ENCODE data around the gene SLC38A3.

Gene SLC38A3

GRCh38 chr3:50230104-50230793 is 25.2 kb downstream of the SLC38A3 start:
- no peak for DNase-seq (ENCODE audit: low read depth)
- no peak overlapping the region for H3K4me3 ChIP-seq (ENCODE audit: control insufficient read depth, low read depth, low read length)
- TF ChIP-seq CTCF (conservative IDR thresholded peaks at IDR 0.05; ENCODE audit: control insufficient read depth, insufficient read depth, low read depth, low read length): no peak

GRCh38 chr3:50230794-50231125 is 25.7 kb downstream of the SLC38A3 start:
- H3K4me3 ChIP-seq (ENCODE audit: control insufficient read depth, low read depth, low read length): no peak overlapping the region
- DNase-seq (ENCODE audit: low read depth): peak; percentile 51
- TF ChIP-seq CTCF (conservative IDR thresholded peaks at IDR 0.05; ENCODE audit: control insufficient read depth, insufficient read depth, low read depth, low read length): no peak

GRCh38 chr3:50231581-50231980 is 26.5 kb downstream of the SLC38A3 start:
- no peak for DNase-seq (ENCODE audit: low read depth)
- H3K4me3 ChIP-seq (ENCODE audit: control insufficient read depth, low read depth, low read length): no peak overlapping the region
- TF ChIP-seq CTCF (conservative IDR thresholded peaks at IDR 0.05; ENCODE audit: control insufficient read depth, insufficient read depth, low read depth, low read length): no peak

- no peak for TF ChIP-seq CTCF (conservative IDR thresholded peaks at IDR 0.05; ENCODE audit: control insufficient read depth, insufficient read depth, low read depth, low read length)
- H3K4me3 ChIP-seq (ENCODE audit: control insufficient read depth, low read depth, low read length): no peak overlapping the region
- DNase-seq (ENCODE audit: low read depth): no peak
These were observed 27.2 kb downstream of the SLC38A3 start for GRCh38 chr3:50232303-50232702.

GRCh38 chr3:50233176-50233575 is 28.1 kb downstream of the SLC38A3 start:
- no peak for DNase-seq (ENCODE audit: low read depth)
- no peak overlapping the region for H3K4me3 ChIP-seq (ENCODE audit: control insufficient read depth, low read depth, low read length)
- TF ChIP-seq CTCF (conservative IDR thresholded peaks at IDR 0.05; ENCODE audit: control insufficient read depth, insufficient read depth, low read depth, low read length): no peak

DNA sequence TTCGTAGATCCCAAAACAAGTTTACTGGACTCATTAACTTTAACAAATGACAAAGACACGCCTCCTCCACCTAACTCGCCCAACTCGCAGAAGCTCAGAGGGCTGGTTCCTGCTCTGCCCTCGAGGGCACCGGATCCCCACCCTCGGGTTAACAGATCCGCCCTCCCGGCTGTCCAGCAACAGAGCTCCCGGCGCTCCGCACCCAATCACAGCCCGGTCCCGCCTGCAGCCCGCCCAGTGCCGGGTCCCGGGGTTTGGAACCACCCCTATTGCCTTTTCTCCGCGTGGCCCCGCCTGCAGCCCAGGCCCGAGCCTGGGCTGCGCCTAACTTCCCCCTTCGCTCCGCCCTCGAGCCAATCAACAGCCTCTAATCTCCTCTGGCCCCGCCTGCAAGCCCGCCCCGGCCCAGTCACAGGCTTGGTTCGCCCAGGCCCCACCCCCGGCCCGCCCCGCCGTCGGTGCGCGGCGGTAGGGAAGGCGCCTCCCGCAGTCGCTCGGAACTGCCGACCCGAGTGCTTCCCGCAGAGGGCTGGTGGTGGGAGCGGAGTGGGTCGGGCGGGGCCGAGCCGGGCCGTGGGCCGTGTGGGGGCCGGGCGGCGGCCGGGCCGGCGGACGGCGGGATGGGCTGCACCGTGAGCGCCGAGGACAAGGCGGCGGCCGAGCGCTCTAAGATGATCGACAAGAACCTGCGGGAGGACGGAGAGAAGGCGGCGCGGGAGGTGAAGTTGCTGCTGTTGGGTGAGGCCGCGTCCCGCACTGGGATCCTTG is 30.8 kb downstream of the SLC38A3 start, which contains the start of gene GNAI2:
Gene GNAI2 (plus strand): TSS at position 489 of the 768 bp plus-strand sequence. CDS start 132 bp downstream, at position 621.
- peak within 1 kb of the TSS; percentile 90 for H3K4me3 ChIP-seq (ENCODE audit: control insufficient read depth, low read depth, low read length)
- TF ChIP-seq CTCF (conservative IDR thresholded peaks at IDR 0.05; ENCODE audit: control insufficient read depth, insufficient read depth, low read depth, low read length): no peak
- peak; percentile 96 for DNase-seq (ENCODE audit: low read depth)
